Measurements from ENCODE around the gene ATXN7L3.
"Not testable (repeated sequence)": the region's sequence is repeated elsewhere in the genome, so short reads cannot be mapped to it uniquely, and the experiment has no call there.

ATXN7L3 gene

DNA sequence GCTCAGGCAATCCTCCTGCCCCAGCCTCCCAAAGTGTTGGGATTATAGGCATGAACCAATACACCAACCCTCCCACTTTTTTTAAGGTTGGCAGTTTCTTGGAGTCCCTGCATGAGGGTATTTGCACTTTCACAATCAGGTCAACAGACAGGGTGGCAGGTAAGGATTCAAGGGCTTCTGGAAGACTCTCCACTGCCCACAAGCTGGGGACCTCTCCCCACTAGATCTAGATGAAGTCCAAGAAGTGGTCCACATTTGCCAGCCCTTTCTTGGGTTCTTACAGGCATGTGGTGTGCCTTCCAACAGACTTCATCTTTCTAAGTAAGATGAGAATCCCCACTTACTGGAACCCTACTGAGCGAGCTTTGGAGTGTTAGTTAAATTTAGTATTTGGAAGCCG lies 25.3 kb downstream of the ATXN7L3 start:
- DNase-seq (ENCODE audit: low spot score), result no peak

GRCh38 chr17:44171931-44172455 lies 27.7 kb downstream of the ATXN7L3 start:
- DNase-seq (ENCODE audit: low spot score), result no peak

DNA sequence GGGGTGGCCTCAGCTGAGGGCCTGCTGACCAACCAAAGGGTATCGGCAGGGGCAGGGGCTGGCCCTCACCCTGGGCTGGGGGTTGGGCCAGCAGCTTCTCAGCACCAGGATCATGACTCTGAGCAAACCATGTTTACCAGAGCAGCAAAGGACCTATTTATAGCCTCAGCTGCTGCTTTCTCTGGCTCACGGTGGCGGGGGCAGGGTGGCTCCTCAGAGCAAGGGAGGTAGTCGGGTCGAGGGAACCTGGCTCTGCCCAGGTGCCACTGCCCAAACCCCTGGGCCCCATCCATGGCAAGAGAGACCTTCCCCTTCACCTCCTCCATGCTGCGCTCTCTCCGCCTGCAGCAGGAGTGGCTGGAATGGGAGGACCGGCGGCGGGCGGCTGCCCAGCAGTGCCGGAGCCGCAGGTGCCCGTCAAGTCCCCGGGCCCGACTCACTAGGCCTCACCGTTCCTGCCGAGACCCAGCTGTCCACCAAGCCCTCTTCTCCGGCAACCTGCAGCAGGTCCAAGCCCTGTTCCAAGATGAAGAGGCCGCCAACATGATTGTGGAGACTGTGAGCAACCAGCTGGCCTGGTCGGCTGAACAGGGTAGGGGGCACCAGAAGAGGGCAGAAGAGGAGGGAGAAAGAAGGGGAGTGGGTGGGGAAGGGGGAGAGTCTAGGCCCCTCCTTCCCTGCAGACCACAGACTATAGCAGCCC lies 29.0 kb downstream of the ATXN7L3 start, which contains the start of gene ASB16:
Gene ASB16, plus strand, starts transcription at position 206 of the 703 bp plus-strand sequence. Its CDS starts 86 bp downstream, at position 292.
- no peak for DNase-seq (ENCODE audit: low spot score)

DNA sequence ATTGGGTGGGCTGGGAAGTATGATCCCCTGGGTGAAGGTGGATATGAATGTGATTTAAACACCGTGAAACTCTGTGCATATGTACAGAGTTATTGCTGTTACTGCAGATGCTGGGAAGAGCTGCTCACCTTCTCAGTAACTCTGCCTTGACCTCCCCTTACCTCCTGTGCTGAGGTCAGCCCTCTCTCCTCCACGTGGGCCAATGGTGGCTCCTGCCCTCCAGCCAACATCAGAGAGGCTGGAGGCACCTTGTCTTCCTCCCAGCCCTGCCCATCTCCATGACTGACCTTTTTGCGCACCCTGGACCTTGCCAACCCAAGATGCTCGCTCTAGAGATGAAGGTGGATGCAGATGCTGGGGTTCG lies 29.6 kb downstream of the ATXN7L3 start:
- DNase-seq (ENCODE audit: low spot score), result no peak

DNA sequence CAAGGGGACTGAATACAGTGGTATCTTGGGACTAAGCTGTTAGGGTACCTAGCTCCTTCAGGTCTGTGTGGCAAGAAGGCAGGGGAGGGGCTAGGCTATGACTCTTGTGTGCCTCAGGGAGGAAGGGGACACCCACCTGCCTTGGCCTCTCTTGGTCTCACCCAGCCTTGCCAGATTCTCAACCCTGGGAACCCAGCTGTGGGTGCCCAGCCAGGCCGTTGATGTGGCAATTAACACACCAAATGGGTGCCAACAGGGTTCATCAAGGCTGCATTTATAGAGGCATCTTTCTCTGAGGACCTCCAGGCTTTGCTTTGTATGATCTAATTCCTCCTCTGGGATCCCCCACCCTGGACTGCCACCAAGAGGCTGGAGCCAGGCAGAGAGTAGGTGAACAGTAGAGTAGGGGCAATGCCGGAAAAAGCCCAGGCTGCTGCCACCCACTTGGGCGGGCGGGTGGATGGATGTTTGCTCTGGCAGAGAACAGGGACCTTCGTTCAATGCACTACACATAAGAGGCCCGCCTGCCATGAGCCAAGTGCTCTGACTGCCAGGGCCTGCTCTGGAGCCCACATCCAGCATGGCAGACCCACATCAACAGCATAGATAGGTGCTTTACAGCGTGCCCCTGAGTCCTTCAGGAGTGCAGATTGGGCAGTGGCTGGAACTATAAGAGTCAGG lies 32.4 kb downstream of the ATXN7L3 start:
- no peak for DNase-seq (ENCODE audit: low spot score)

DNA sequence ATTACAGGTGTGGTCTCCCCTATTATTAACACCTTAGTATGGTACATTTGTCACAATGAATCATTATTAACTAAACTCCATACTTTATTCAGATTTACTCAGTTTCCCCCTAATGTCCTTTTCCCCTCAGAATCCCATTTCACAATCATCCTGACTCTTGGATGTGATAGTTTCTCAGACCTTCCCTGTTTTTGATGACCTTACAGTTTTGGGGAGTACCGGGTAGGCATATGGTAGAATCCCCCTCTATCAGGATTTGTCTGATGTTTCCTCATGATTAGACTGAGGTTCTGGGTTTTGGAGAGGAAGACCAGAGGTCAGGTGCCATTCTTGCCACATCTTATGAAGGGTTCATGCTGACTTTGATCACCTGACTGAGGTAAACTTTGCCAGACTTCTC lies 35.2 kb downstream of the ATXN7L3 start:
- no peak for DNase-seq (ENCODE audit: low spot score)

- DNase-seq (ENCODE audit: low spot score), result no peak
Observed at GRCh38 chr17:44159519-44160210, 40.0 kb downstream of the ATXN7L3 start.

DNA sequence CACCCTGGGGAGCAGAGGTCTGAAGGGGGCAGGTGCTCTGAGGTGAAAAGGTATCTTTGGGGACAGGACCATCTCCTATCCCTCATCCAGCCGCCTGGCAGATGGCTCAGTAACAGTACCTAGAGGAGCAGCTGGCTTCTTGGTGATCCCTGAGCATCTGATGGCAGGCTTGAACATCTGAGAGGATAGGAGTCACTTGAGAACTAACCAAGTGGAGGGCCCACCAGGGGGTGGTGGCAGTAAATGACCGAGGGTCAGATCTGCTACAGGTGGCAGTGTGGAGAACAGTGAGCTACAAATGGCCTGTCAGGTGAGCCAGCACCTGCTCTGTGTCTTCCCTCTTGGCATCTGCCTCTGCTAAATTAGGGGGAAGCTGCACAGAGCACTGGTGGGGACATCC lies 44.2 kb downstream of the ATXN7L3 start:
- no peak for DNase-seq (ENCODE audit: low spot score)

GRCh38 chr17:44152875-44153274 lies 46.8 kb downstream of the ATXN7L3 start:
- DNase-seq (ENCODE audit: low spot score), result no peak

GRCh38 chr17:44149750-44150329 lies 49.8 kb downstream of the ATXN7L3 start:
- no peak for DNase-seq (ENCODE audit: low spot score)

DNA sequence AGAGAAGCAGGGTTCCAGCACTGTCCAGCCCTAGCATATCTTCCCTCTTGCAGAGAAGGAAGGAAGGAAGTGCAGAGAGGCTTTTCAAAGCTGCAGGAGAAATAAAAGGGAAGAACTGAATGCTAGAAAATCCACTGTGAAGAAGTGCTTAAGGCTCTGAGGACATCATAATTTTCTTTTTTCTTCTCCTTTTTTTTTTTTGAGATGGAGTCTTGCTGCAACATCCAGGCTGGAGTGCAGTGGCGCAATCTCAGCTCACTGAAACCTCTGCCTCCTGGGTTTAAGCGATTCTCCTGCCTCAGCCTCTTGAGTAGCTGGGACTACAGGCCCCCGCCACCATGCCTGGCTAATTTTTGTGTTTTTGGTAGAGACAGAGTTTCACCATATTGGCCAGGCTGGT lies 50.6 kb downstream of the ATXN7L3 start:
- DNase-seq (ENCODE audit: low spot score), result not testable (repeated sequence)

DNA sequence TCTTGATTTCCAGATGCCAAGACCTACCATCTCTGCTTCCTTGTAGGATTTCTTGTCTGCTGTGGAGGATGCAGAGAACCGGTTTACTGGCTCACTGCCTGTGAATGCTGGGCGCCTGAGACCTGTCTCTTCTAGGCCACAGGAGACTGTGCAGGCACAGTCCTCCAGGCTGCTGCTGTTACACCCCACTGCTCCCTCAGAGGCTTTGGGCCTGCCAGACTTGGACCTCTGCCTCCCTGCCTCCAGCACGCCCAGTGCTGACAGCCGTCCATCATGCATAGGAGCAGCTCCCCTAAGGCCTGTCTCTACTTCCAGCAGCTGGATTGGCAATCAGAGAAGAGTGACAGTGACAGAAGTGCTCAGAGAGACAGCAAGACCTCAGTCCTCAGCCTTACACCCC lies 51.9 kb downstream of the ATXN7L3 start:
- no peak for DNase-seq (ENCODE audit: low spot score)

DNA sequence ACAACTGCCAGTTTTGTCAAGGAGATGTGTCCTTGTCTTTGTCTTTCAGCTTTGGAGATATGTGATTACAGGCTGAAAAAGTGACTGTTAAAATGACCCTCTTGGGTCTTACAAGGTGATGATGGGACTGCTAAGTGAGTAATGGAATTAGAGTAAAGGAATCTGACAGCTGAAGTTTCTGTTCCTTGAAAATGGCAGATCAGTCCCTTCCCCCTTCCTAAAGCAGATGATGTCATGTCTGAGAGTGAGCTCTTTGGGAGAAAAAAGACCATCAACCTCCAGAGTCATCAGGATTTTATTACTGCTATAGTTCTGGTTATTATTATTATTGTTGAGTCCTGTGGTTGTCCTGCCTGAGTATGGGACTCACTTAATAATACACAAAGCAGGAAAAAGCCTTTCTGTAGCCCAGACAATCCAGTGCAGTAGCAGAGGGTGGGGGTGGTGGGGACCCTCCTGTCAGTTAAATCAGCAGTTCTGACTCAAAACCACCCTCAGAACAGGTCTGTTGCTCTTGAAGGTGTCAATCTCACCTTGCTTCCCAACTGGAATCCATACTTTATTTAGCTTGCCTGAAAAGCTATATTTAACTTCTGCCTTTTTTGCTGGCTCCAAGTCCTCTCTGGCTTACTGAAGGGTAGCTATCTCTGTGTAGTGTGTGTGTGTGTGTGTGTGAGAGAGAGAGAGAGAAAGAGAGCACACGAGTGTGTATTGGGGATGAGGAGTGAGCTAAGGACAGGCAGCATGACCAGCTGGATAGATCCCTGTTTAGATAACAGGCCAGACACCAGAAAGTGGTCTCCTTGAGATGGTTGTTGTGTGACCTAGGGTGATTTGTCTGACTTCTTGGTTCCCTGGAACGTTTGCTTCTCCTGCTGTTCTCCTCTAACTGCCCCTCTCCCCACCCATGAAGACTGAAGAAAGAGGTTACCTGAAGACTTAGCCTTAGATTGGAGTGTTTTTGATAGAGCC lies 53.0 kb downstream of the ATXN7L3 start:
- no peak for DNase-seq (ENCODE audit: low spot score)

DNA sequence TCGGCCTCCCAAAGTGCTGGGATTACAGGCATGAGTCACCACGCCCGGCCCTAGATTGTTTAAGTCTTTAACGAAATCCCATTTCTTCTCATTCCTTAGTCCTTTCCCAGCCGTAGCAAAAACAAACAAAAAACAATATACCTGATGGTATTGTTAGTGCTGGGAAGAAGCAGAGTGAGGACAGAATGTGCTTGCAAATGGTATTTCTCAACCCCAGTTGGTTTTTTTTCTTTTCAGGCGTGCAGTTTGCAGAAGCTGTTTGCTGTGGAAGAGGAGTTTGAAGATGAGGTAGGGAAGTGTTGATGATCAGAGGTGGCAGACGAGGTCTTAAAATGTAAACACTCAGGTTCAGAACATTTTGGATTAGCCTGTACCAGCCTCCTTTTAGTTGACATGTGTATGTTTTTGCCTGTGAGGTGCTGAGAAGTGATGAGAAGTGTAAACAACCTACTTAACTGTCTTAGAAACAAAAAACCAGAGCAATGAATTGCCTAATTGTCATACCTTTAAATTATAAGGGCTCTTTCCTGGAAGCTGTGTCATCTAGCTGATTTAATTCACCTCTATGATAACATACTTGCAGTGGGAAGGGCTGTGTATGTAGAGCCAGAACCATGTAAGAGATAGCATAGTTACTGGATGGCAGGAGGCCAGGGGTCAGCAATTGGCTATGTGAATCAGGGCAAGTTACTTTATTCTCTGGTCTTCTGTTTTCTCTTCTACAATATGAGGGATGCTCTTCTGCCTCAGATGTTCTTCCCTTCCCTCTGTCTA lies 54.5 kb downstream of the ATXN7L3 start:
- no peak for DNase-seq (ENCODE audit: low spot score)

DNA sequence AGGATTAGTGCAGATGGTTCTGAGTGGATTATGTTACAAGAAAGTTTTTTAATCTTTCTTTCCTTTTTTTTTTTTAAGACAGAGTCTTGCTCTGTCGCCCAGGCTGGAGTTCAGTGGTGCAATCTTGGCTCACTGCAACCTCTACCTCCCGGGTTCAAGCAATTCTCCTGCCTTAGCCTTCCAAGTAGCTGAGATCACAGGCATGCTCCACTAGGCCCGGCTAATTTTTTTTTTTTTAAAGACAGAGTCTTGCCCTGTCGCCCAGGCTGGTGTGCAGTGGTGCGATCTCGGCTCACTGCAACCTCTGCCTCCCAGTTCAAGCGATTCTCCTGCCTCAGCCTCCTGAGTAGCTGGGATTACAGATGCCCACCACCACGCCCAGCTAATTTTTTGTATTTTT lies 55.8 kb downstream of the ATXN7L3 start:
- not testable (repeated sequence) for DNase-seq (ENCODE audit: low spot score)
